ENCODE data around the gene THY1. TPM values are rescaled to one million over a fixed set of nuclear protein-coding genes. Genes with fewer than 3 reads are reported as not detected.

The THY1 gene
- total RNA-seq, 2 experiments from 2014 or later: not detected

DNA sequence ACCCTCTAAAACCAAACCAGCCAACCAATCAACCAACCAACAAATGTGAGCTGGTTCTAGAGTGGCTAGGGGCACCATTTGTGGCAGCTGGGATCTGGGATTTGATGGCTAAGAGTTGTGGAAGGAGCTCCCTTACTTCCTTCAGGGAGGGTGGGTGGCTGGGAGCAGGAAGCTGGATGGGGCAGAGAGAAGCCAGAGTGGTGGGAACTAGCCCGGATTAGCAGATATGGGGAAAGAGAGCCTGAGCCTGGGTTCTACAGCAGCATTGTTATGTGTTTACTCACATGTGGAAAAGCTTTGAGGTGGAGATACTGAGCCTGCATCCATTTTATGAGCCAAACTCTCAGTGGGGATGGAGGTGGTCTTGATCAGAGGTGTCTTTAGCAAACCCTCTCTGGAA lies 30.9 kb upstream of the THY1 start:
- Histone ChIP-seq H3K36me3 (ENCODE audit: insufficient read depth, low read length) (no peaks in the 10 kb centered on the region), H3K4me3 (ENCODE audit: low read depth, low read length, poor library complexity, severe bottlenecking) (no peak overlapping the region), H3K9me3 (ENCODE audit: low read length) (no peaks in the 10 kb centered on the region), H3K4me2 (ENCODE audit: low read length) (no peak overlapping the region), H4K20me1 (ENCODE audit: insufficient read depth, low read length) (no peaks in the 10 kb centered on the region), H3K4me1 (ENCODE audit: insufficient read depth, low read length, poor library complexity, severe bottlenecking) (peaks cover 2% of the 10 kb centered on the region), H3K9me2 (ENCODE audit: insufficient read depth, low read length) (no peaks in the 10 kb centered on the region), H3K79me2 (ENCODE audit: insufficient read depth, low read depth, low read length) (no peaks in the 10 kb centered on the region), H2AFZ (ENCODE audit: low read length) (no peak overlapping the region), H3K27ac (ENCODE audit: low read depth, low read length, poor library complexity, severe bottlenecking) (no peak overlapping the region)
- intact Hi-C loops (cut with micrococcal nuclease; ENCODE audit: unreplicated experiment): no loop called here
- BruUV-seq (replicated peaks): no TSS peak
- TF ChIP-seq, protein P1, sequence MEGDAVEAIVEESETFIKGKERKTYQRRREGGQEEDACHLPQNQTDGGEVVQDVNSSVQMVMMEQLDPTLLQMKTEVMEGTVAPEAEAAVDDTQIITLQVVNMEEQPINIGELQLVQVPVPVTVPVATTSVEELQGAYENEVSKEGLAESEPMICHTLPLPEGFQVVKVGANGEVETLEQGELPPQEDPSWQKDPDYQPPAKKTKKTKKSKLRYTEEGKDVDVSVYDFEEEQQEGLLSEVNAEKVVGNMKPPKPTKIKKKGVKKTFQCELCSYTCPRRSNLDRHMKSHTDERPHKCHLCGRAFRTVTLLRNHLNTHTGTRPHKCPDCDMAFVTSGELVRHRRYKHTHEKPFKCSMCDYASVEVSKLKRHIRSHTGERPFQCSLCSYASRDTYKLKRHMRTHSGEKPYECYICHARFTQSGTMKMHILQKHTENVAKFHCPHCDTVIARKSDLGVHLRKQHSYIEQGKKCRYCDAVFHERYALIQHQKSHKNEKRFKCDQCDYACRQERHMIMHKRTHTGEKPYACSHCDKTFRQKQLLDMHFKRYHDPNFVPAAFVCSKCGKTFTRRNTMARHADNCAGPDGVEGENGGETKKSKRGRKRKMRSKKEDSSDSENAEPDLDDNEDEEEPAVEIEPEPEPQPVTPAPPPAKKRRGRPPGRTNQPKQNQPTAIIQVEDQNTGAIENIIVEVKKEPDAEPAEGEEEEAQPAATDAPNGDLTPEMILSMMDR (conservative IDR thresholded peaks at IDR 0.05; ENCODE audit: low read length): no peak
- no peak for TF ChIP-seq EZH2phosphoT487 (IDR thresholded peaks at IDR 0.05; ENCODE audit: borderline replicate concordance, low read depth, low read length)
- no peak for DNase-seq (ENCODE audit: low spot score)
- CTCF ChIA-PET (ENCODE audit: unreplicated experiment): no interaction called here
- POLR2A ChIA-PET: interaction anchor here (0.5 kb wide), 1 partner anchor 28 kb away, joined by 3 read pairs; no protein-coding TSS in a partner anchor

DNA sequence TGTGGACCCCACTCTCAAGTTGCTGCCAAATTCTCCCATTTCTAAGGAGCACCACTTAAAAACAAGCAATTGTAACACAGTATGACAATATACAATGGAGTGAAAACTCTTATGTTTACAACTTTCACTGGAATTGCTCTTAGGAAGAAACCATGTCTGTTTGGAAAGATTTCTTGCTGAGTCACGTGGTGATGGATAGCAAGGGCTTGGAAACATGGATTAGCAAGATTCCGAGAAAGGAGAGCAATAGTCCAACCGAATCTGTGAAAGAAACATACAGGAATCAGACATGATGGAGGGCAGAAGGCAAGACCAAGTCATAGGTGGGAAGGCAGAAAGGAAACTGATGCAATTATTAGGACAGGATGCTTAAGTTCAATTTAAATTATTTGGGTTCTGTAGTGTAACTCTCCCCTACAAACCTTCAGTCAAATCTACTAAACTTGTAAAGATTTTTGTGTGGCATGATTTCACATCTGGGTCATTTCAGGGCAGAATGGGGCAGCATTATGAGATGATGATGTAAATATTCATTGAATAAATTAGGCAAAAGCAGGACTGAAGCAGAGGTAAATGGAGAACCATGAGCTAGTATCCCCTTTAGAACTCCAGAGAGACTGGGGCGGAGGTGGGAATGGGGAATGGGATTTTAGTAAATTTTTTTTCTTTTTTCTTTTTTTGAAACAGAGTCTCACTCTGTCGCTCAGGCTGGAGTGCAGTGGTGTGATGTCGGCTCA lies 27.8 kb upstream of the THY1 start:
- Histone ChIP-seq H3K27ac (ENCODE audit: low read depth, low read length, poor library complexity, severe bottlenecking) (no peak overlapping the region), H3K36me3 (ENCODE audit: insufficient read depth, low read length) (no peaks in the 10 kb centered on the region), H3K79me2 (ENCODE audit: insufficient read depth, low read depth, low read length) (no peaks in the 10 kb centered on the region), H3K9me2 (ENCODE audit: insufficient read depth, low read length) (no peaks in the 10 kb centered on the region), H4K20me1 (ENCODE audit: insufficient read depth, low read length) (no peaks in the 10 kb centered on the region), H3K4me2 (ENCODE audit: low read length) (no peak overlapping the region), H2AFZ (ENCODE audit: low read length) (no peak overlapping the region), H3K4me1 (ENCODE audit: insufficient read depth, low read length, poor library complexity, severe bottlenecking) (no peaks in the 10 kb centered on the region), H3K4me3 (ENCODE audit: low read depth, low read length, poor library complexity, severe bottlenecking) (no peak overlapping the region), H3K9me3 (ENCODE audit: low read length) (no peaks in the 10 kb centered on the region)
- ChIA-PET CTCF (ENCODE audit: unreplicated experiment) (no interaction called here), POLR2A (no interaction called here)
- TF ChIP-seq, protein P1 (conservative IDR thresholded peaks at IDR 0.05; ENCODE audit: low read length): no peak
- TF ChIP-seq EZH2phosphoT487 (IDR thresholded peaks at IDR 0.05; ENCODE audit: borderline replicate concordance, low read depth, low read length): no peak
- no peak for DNase-seq (ENCODE audit: low spot score)
- BruUV-seq (replicated peaks): no TSS peak
- intact Hi-C loops (cut with micrococcal nuclease; ENCODE audit: unreplicated experiment): no loop called here

DNA sequence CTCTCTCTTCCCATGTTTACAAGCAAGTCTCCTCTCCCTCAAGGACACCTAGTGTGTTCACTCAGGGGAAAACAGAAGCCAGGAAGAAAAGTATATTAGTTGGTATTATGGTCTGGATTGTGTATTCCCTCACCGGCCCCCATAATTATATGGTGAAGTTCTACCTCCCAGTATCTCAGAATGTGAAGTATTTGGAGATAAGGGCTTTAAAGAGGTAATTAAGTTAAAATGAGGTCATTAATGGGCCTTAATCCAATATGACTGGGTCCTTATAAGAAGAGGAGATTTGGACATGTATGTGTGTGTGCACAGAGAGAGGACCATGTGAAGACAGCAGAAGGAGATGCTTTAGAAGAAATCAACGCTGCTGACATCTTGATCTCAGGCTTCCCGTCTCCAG lies 26.5 kb upstream of the THY1 start:
- TF ChIP-seq EZH2phosphoT487 (IDR thresholded peaks at IDR 0.05; ENCODE audit: borderline replicate concordance, low read depth, low read length): no peak
- TF ChIP-seq, protein P1 (conservative IDR thresholded peaks at IDR 0.05; ENCODE audit: low read length): no peak
- Histone ChIP-seq H3K4me3 (ENCODE audit: low read depth, low read length, poor library complexity, severe bottlenecking) (no peak overlapping the region), H3K4me1 (ENCODE audit: insufficient read depth, low read length, poor library complexity, severe bottlenecking) (no peaks in the 10 kb centered on the region), H3K9me2 (ENCODE audit: insufficient read depth, low read length) (no peaks in the 10 kb centered on the region), H3K4me2 (ENCODE audit: low read length) (no peak overlapping the region), H3K9me3 (ENCODE audit: low read length) (no peaks in the 10 kb centered on the region), H3K27ac (ENCODE audit: low read depth, low read length, poor library complexity, severe bottlenecking) (no peak overlapping the region), H3K79me2 (ENCODE audit: insufficient read depth, low read depth, low read length) (no peaks in the 10 kb centered on the region), H2AFZ (ENCODE audit: low read length) (no peak overlapping the region), H3K36me3 (ENCODE audit: insufficient read depth, low read length) (no peaks in the 10 kb centered on the region), H4K20me1 (ENCODE audit: insufficient read depth, low read length) (no peaks in the 10 kb centered on the region)
- CTCF ChIA-PET (ENCODE audit: unreplicated experiment): no interaction called here
- BruUV-seq (replicated peaks): no TSS peak
- no peak for DNase-seq (ENCODE audit: low spot score)
- POLR2A ChIA-PET: no interaction called here
- intact Hi-C loops (cut with micrococcal nuclease; ENCODE audit: unreplicated experiment): no loop called here

Measured in OCI-LY7 (cell line).